Right lobe of liver (tissue), 4 donors: ENCODE results near the gene MX1.

Experiments used
- CTCF ChIP-seq, 4 donors: fragments of 200-600 bp in 3 of 4; fragments of 450-650 bp in 1 of 4; IDR thresholded peaks; one replicate each; pipeline versions ENCODE4 v1.5.1 to v1.8.0; 2016 to 2022; ENCODE audit warnings: antibody characterized with exemption in 4 of 4, mild to moderate bottlenecking in 2 of 4
- POLR2A ChIP-seq: fragments of 450-650 bp; IDR thresholded peaks from one replicate; pipeline ENCODE4 v1.6.1; 2017; ENCODE audit warnings: antibody characterized with exemption, mild to moderate bottlenecking
- donor health status: DM: no; HTN: no; CAD: no.
- donor health status: DM: no; HTN: no; CAD: no.
- donor health status: DM: no; HTN: yes; CAD: no.

GRCh38 chr21:41419921-41420862, 5.8 kb upstream of the MX1 start:
- no peak for TF ChIP-seq CTCF (IDR thresholded peaks at IDR 0.05)
- peak; percentile 57 for TF ChIP-seq POLR2A
